Fibroblast of peridontal ligament (primary cell): ENCODE results near the gene STPG4.
"Not testable (repeated sequence)": the region's sequence is repeated elsewhere in the genome, so short reads cannot be mapped to it uniquely, and the experiment has no call there.

Source experiments
- DNase-seq: peaks from one replicate; pipeline ENCODE4 v3.0.0-alpha.2; 2010; ENCODE audit errors: extremely low read depth

STPG4 gene

GRCh38 chr2:47173986-47174732, 19.1 kb upstream of the STPG4 start:
- DNase-seq: peak; percentile 34

DNA sequence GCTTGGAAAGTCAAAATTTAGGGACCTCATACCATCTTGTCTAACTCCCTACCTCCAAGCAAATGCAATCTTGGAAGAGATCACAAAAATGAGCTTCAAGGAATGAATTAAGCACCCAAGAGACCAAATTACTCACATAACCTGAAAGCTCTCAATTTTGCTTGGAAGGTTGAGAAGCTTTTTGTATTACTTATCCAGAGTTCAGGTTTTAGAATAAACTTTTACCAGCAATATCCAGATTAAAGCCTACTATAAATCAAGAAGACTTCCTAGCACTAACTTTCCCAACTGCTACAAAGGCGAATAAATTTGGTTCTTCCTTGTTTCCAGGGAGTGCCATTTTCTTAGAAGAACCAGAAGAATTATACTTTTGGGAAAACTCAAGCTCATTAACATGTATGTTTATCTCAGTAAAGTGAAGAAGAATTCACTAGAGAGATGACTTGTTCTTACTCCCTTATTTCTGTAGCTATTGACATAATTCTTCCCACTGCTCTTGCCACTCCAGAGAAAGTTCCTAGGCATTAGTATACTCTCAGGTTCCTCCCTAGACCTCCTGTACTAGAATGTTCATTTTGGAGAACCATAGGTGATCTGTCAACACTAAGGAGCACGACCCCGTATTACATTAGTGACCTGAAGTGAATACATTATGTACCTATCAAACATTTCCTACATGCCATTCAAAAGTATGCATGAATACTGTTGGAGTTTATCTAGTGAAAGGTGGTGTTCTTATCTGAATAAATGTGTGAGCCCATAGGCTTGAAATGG, 18.0 kb upstream of the STPG4 start:
- DNase-seq: no peak

GRCh38 chr2:47172156-47172921, 17.2 kb upstream of the STPG4 start:
- DNase-seq: no peak

DNA sequence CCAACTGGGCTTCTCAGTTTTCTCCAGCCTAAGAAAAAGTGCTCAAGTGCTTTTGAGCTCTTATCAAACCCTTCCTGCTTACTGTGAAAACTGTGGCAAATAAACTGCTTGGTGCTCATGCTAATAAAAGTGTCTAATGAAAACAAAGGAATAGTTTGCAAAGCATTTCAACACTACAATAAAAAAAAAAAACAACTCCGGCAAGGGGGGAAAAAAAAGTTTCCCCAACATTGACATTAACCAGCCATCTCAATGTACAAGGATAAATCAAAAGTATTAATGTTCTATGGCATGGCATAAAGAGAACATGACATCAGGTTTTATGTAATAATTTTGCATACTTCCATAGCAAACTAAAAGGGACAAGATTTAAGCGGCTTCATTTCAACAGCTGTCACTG, 14.7 kb upstream of the STPG4 start:
- no peak for DNase-seq

DNA sequence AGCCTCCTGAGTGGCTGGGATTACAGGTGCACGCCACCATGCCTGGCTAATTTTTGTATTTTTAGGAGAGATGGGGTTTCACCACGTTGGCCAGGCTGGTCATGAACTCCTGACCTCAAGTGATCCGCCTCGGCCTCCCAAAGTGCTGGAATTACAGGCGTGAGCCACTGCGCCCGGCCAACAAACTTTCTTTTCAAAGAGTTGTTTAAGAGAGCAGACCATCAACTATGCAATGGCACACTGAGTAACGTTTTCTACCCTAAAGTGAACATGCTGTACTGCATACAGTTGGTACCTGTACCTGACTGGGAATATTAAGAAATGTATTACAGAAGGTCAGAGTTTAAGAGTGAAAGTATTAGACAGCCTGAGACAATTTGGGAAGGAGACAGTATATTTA, 13.8 kb upstream of the STPG4 start:
- not testable (repeated sequence) for DNase-seq

DNA sequence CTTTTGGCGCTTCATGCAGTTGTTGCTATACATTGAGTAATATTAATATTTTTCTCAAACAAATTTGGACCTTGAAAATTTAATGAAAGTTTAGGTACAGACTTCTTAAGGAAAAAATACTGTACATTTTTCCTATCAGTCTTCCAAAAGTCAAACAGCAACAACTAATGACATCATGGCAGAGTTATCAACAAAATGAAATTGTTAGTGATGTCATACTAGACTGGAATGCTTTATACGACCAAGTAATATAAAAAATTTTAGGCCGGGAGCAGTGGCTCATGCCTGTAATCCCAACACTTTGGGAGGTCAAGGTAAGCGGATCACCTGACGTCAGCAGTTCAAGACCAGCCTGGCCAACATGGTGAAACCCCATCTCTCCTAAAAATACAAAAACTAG, 12.0 kb upstream of the STPG4 start:
- DNase-seq: peak; percentile 17

DNA sequence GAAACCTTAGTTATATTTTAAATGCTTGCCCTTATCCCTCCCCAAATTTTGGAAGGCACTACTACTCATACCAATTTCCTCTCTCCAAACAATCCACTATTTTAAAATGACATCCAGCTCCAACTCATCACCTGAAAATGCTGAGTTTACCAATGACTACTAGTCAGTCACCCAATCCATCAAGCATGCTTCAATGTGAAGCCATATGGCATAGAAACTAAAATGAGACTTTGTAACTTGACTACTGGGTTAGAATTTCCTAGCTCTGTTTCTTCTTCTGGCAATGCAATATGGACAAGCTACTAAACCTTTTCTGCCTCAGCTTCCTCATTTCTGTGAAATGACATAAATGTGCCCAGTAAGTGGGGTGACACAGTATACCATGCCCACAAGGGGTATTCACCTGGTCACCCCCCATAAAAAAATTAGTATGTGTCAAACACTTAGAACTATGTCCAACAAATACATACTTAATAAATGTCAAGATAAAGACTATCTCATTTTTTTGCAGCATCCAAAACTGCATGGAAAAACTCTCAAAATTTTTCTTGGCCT, 10.0 kb upstream of the STPG4 start:
- peak; percentile 8 for DNase-seq

GRCh38 chr2:47162780-47163179, 7.7 kb upstream of the STPG4 start:
- DNase-seq: no peak

DNA sequence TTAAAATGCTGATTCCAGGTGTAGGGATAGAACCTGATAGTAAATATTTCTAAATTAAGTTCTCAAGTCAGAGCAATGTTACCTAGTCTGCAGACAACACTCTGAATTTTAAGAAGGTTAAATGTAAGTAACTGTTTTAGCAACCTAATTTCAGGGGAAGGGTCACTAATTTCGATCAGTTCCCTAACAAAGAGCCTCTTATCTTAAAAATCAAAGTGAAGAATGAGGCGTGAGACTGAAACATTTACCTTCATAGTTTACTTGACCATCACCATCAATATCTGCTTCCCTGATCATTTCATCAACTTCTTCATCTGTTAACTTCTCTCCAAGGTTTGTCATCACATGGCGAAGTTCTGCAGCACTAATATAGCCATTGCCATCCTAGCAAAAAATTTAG, 6.4 kb upstream of the STPG4 start:
- DNase-seq: no peak

DNA sequence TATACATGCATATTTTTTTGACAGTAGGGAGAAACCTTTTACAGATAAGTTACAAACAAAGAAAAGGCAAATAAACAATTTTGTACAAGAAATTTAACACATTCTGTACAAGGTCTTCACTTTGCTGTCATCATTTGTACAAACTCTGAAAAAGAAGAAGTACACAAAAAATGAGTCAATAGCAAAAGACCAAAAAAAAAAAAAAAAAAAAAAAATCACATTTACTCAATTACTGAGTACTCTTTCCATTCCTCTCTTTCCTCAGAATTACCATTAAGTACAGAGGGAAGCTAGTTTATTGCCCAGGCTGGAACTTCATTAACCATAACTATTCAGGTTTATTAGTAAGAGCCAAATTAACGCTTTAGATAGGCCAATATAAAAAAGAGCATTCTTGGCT, 5.6 kb upstream of the STPG4 start:
- DNase-seq: no peak

DNA sequence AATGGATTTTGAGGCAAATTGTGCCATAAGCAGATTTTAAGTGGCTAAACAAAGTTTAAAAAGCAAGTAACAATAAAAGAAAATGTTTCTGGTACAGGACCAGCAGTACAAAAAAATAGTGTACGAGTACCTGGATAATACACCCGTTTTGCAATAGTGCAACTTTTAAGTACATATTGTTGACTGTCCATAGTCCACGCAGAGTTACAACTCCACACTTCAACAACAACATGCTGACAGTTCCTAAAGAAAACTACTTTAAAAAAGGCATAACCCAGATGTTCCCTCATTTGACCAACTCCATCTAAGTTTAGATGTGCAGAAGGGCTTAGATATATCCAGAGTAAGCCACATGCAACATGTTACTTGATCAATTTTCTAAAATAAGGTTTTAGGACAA, 5.1 kb upstream of the STPG4 start:
- no peak for DNase-seq

DNA sequence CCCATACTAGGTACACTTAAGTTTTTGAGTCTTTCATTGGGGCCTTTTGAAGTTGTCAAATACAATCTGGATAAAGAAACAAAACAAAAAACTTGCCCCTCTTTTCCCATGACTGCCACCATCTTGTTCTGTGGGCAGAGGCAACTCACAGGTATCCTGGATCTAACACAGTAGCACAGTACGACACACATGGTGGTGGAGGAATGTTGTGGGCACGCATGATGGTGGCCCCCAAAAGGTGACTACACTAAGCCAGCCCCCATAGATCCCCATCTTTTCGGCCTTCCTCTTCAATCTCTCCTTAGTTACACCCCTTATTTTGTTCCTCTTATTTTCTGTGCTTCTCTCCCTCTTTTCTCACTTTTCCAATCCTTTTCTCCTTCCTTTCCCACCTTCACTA, 4.5 kb upstream of the STPG4 start:
- no peak for DNase-seq

- DNase-seq: no peak
Observed at GRCh38 chr2:47158576-47158975, 3.5 kb upstream of the STPG4 start.

DNA sequence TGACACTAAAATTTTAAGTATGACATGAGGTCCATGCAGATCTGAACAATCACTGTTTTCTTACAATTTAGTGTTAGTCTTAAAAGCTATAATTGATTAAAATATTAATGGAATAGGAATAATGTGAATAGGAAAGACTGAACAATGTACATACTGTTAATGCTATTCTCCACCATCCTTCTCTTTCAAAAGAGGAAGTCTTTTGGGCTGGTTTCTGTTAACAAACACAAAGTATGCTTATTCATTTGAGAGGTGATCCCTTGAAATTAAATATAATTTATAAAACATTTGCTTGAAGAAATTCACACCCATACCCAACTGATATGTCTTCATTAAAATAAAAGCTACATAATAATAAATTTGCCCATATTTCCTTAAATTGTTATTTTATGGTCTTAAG, 2.3 kb downstream of the STPG4 start:
- no peak for DNase-seq

DNA sequence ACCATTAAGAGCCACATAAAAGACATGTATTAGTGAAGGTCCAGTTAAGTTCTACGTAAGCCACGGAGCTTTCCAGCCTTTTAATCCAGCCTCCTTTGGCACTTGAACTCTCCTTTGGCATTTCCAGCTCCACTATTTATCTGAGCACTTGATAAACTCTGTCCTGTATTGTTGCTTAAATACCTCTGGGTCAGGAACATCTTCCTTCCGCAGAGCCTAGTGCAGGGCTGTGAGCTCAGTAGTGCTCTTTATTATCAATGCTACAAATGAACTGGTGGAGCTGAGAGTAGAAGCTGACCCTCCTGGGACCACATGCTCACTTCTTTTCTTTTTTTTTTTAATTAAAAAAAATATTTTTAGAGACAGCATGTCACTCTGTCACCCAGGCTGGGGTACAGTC, 4.9 kb downstream of the STPG4 start:
- no peak for DNase-seq

DNA sequence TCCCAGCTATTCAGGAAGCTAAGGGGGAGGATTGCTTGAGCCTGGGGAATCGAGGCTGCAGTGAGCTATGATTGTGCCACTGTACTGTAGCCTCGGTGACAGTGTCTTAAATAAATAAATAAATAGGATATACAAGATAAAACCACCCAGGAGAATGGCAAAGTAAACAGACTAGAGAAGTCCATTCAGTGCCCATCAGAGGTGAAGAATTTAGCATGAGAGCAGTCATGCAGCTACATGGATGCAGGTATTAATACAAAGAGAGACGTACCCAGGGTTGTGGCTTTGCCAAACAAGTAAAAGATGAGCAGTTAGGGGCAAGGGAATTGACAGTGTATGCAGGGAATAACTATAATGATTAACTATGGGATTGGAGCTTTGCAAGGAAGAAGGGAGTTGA, 8.1 kb downstream of the STPG4 start:
- DNase-seq: no peak

- DNase-seq: no peak
Observed at GRCh38 chr2:47145466-47145865, 9.6 kb downstream of the STPG4 start.

DNA sequence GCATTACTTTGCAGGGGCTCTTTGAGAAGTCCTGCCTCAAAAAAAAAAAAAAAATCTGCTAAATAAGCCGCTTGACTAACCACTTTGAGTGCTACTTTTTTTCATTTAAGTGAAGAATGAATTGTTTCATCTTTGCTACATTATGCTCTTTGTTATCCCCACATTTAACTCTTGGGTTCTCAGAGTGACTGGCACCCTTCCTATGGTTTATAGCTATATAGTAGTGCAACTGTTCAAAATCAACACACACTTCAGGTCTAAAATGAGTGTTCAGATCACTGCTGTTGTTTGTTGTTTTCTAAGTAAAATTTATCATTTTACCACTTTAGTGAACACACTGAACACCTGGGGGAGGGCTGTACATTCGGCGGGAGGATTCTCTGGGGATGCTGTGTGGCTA, 13.6 kb downstream of the STPG4 start:
- DNase-seq: no peak

DNA sequence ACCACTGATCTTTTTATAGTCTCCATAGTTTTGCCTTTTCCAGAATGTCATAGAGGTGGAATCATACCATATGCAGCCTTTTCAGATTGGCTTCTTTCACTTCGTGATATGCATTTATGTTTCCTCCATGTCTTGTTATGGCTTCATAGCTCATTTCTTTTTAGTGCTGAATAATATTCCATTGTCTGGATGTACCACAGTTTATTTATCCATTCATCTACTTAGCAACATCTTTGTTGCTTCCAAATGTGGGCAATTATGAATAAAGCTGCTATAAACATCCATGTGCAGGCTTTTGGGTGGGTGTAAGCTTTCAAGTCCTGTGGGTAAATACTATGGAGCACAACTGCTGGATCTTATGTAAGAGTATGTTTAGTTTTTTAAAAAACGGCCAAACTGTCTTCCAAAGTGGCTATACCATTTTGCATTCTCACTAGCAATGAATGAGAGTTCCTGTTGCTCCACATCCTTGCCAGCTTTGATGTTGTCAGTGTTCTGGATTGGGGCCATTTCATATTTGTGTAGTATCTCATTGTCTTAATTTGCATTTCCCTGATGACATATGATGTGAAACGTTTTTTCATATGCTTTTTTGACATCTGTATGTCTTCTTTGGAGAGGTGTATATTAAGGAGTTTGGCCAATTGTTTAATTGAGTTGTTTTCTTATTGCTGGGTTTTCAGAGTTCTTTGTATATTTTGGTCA, 20.6 kb downstream of the STPG4 start:
- DNase-seq: no peak

GRCh38 chr2:47133046-47133445, 22.1 kb downstream of the STPG4 start:
- DNase-seq: no peak

- no peak for DNase-seq
Observed at GRCh38 chr2:47129191-47129706, 25.9 kb downstream of the STPG4 start.

DNA sequence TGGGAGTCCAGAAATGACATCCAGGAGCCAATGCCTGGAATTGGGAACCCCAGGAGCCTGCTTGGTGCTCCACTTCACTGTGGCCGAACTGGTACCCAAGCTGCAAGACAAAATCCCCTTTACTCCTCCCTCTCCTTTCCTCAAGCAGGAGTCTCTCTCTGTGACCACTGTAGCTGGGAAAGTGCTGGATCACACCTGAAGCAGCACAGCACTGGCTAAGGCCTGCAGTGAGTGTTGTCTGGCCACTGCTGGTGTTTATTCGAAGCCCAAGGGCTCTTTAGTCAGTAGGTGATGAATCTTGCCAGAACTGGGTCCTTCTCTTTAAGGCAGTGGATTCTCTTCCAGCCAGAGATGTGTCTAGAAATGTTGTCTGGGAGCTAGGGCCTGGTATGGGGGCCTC, 26.4 kb downstream of the STPG4 start:
- DNase-seq: no peak
